GM21526 (cell line): ENCODE measurements around the gene SEBOX.

ENCODE experiments used
- ATAC-seq: cut with Tn5 transposase; IDR thresholded peaks from one replicate; pipeline ENCODE4 v1.9.1; 2021; ENCODE audit warnings: moderate library complexity; ENCODE audit not compliant: unreplicated experiment, low FRiP score

Gene SEBOX, protein sequence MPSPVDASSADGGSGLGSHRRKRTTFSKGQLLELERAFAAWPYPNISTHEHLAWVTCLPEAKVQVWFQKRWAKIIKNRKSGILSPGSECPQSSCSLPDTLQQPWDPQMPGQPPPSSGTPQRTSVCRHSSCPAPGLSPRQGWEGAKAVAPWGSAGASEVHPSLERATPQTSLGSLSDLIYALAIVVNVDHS

DNA sequence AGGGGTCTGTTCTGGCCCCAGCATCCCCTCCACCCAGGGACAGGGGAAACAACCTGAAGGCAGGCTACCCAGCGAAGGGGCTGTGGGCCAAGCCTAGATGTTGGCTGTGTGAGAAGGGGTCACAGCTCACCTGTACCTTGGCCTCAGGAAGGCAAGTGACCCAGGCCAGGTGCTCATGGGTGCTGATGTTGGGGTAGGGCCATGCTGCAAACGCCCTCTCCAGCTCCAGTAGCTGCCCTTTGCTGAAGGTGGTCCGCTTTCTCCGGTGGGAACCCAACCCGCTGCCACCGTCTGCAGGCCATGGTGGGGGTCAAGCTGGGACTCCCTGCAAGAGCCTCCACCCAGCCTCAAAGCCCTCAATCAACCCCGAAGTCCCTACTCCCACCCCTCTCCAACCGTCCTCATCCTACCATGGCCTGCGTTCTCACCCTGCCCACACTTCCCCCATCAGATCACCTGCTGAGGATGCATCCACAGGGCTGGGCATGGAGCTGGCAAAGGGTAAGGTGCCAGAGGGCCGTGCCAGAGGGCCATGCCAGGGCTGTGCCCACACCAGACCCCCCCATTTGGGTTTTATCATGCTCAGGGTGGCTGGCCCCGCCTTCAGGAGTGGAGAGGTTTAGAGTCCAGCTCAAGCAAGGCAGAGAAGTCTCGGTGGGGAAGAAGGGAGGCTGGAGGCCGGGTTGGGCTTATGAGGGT is at the start of gene SEBOX:
TSS of gene SEBOX (minus strand) at position 535 of the 699 bp plus-strand sequence. CDS start at position 487, 48 bp downstream.
- no peak for ATAC-seq

DNA sequence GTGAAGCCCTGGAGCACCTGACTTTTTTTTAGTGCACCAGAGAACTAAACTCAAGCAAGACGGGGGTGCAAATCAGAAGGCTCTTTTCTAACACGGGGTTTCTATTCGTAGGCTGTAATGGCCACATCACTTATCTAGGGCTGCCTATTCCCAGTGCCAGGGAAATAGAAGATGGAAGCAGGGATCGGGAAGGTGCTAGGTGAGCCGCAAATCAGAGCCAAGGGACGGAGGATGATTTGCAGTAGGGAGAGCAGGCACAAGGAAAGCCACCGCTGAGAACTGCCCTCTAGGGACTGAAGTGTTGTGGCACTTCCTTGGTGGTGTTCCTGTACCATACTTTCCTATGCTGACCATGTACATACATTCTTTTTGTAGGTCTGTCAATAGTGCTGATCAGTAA is 48.8 kb upstream of the SEBOX start:
- no peak for ATAC-seq

- no peak for ATAC-seq
Measured at GRCh38 chr17:28412099-28412498, 47.1 kb upstream of the SEBOX start.

- ATAC-seq: no peak
Measured at GRCh38 chr17:28407974-28408306, 42.9 kb upstream of the SEBOX start.

DNA sequence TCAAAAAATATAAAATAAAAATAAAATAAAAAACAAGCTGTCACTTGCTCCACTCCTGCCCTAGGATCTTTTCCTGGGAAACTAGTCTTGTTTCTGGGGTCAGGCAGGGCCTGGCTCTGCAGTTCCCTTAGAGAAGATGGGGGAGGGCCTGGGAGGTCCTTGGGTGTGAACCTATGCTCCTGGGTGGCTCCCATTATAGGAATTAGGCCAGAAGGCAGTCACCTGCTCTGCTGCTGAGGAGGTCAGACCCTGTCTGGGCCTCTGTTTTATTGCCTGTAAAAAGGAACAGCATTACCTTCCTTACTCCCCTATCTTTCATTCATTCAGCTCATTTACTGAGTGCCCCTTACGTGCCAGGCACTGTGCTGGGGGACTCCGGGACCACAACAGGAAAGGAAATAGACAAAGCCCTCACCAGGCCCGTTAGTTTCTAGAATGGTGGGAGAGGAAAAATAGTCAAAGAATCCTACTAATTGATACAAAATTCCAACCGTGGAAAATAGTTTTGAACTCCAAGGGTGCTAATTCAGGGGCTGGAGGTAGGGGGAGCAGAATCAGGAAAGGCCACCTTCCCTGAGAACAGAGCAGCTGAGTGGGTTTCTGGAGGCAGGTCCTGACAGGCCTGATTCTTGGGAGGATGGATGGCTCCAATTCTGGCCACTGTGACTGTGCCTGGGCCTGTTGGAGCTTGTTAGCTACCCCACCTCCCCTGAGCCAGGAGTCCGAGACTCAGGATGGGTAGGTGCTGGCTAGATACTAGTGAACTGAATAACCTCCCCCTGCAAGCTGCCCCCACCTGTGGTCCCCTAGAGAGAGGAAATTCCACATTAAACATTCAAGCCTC is 42.4 kb upstream of the SEBOX start:
- ATAC-seq: no peak

- ATAC-seq: no peak
Measured at GRCh38 chr17:28406473-28406814, 41.4 kb upstream of the SEBOX start.

DNA sequence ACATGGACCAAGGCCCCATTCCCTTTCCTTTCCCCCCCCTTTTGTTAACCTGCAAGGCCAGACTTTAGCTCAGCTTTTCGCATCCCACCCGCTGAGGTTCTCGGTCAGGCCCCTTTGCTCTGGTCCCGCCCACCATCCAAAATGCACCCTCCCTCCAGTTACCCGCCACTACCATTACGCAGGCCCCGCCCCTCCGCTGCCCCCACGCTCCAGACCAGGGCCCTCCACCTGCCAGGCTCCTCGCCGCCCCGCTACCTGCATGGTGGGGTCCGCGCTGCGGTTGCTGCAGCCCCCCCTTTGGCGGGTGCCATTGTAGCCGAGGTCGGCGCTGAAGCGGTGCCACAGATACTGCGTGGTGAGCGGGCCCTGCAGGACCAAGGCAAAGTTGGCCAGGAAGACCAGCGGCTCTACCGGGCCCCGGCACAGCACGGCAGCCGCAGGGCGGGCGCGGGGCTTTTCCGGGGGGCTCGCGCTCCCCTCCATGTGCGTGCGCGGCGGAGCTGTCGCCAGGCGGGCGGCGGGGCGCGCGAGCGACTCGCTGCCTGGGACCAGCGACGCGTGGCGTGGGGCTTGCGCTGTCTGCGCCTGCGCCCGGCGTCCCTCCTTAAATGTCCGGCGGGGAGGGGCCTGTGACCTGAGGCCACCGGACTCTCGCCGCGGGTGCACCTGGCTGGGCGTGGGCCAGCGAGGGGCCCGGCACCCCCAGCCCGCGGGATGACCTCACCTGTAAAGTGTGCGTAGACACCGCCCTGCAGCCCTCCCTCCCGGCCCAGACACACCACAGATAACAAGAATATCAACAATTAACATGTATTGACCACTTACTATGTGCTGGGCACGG is 40.9 kb upstream of the SEBOX start, which contains the start of gene SLC46A1:
TSS of gene SLC46A1 (minus strand) at position 581 of the 841 bp plus-strand sequence. CDS start at position 483, 98 bp downstream.
- ATAC-seq: peak; percentile 58

DNA sequence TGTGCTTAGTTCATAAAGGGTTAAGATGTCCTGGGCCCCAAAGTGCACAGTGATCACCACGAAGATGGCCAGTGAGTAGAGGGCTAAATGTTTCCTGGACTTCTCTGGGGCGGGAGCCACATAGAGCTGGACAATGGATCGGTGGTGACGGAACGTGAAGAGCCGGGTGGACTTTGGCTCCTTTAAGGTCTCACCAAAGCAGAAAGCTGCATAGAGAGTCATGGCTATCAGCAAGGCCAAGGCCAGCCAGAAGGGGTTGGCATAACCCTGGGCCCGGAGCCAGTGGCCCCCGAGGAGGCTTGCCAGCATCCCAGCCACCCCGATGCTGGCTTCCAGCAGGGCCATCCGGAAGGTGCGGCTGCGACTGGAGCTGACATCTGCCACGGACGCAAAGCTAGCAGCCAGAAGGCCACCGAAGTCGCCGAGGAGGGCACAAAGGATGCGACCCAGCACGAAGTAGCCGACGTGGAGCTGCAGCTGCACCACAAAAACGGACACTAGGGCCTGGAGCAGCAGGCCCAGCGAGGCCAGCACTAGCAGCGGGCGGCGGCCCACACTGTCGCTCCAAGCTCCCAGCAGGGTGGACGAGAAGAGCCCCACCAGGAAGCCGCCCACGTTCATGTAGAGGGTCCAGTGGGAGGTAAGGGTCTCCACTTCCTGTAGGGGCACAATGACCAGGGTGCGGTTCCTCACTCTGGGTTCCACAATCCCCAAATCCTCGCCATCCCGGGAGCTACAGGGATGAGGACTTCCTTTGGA is 40.0 kb upstream of the SEBOX start:
- no peak for ATAC-seq

DNA sequence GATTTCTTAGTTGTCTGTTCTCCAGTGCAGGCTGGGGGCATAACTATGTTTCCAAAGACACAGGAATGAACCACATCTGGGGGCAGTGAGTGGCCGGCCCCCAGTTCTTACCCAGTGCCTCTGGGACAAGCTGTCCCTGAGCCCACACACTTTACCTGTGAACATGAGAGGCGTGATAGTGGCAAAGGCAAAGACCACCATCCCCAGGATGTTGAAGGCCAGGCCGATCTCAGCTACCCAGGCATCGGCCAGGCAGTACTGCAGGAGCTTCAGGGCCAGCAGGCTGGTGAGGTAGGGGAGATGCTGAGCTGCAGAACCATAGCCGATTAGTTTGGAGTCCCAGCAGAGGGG is 39.4 kb upstream of the SEBOX start:
- no peak for ATAC-seq

GRCh38 chr17:28404007-28404406 is 39.0 kb upstream of the SEBOX start:
- no peak for ATAC-seq

GRCh38 chr17:28402844-28403243 is 37.8 kb upstream of the SEBOX start:
- no peak for ATAC-seq

DNA sequence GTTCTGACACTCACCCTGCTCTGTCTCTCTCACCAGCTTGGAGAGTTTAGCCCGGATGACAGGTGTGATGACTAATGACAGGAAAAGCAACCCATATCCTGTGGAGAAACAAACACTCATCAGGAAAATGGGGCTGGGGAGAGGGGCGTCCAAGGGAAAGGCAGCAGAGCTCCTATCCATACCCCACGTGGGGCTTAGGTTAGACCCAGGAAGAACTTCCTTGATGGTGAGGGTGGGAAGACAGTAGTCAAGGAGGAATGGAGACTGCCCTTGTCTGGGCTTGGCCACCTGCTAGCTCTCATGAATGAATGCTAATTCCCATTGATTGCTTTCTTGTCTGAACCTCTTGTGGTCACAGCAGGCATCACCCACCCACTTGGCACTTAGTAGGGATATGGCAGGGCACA is 37.2 kb upstream of the SEBOX start:
- no peak for ATAC-seq

- ATAC-seq: no peak
Measured at GRCh38 chr17:28399808-28400207, 34.8 kb upstream of the SEBOX start.

GRCh38 chr17:28398280-28398981 is 33.4 kb upstream of the SEBOX start:
- no peak for ATAC-seq

- no peak for ATAC-seq
Measured at GRCh38 chr17:28397687-28398279, 32.8 kb upstream of the SEBOX start.

- no peak for ATAC-seq
Measured at GRCh38 chr17:28397275-28397674, 32.3 kb upstream of the SEBOX start.

DNA sequence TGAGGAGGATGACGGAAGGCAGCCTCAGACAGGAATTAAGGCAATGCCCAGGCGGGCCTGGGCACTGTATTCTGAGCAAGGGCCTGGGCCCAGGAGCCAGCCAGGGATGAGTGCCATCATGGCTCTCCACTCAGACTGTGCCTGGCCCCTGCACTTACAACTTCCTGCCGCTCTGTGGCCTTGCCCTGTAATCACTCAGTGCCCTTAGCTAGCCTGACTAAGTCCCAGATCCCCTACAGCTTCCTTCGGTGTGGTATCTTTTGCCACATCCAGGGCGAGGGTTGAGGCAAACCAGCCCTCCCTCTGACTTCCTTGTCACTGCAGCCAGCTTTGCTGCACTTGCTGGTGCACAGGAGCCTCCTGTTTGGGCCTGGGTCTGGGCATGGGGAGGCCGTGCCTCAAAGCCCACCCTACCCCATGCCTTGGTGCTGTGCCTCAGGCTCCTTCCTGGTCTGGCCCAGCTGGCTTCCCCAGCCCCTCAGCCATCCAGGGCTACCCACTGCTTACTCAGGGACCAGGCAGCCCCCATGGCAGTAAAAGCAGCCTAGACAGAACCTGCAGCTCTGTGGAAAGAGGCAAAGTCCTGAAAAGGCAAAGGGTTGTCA is 31.7 kb upstream of the SEBOX start:
- no peak for ATAC-seq

DNA sequence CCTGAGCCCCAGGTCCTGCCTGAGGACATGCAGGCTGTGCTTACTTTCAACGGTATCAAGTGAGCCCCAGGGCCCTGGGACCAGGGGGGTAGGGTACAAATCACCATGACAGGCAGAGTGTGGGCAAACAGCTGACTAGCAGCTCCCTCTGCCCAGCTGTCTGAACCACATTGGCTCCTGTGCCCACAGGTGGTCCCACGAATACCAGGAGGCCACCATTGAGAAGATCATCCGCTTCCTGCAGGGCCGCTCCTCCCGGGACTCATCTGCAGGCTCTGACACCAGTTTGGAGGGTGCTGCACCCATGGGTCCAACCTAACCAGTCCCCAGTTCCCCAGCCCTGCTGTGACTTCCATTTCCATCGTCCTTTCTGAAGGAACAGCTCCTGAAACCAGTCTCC is 31.0 kb upstream of the SEBOX start:
- ATAC-seq: no peak

DNA sequence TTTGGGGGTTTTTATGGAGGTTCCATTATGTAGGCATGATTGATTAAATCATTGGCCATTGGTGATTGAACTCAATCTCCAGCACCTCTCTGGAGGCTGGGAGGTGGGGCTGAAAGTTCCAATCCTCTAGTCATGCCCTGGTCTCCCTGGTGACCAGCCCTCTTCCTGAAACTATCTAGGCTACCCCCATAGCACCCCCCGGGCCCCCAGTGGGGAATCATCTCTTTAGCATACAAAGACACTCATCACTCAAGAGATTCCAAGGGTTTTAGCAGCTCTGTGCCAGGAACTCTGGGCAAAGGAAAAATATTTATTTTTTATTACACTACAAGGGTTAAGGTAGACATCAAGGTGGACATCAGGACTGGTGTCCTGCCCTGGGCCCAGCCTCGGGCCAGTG is 30.4 kb upstream of the SEBOX start:
- no peak for ATAC-seq
